ENCODE measurements around the gene CYP46A1.

- TF ChIP-seq POLR2AphosphoS2 (conservative IDR thresholded peaks at IDR 0.05; ENCODE audit: low read length) = no peak
- no peak for TF ChIP-seq RFX5 (IDR thresholded peaks at IDR 0.05)
- no peak for TF ChIP-seq SREBF2 (IDR thresholded peaks at IDR 0.05)
- no peak for TF ChIP-seq MYC (IDR thresholded peaks at IDR 0.05; ENCODE audit: borderline replicate concordance, low read length)
- TF ChIP-seq, protein P1, sequence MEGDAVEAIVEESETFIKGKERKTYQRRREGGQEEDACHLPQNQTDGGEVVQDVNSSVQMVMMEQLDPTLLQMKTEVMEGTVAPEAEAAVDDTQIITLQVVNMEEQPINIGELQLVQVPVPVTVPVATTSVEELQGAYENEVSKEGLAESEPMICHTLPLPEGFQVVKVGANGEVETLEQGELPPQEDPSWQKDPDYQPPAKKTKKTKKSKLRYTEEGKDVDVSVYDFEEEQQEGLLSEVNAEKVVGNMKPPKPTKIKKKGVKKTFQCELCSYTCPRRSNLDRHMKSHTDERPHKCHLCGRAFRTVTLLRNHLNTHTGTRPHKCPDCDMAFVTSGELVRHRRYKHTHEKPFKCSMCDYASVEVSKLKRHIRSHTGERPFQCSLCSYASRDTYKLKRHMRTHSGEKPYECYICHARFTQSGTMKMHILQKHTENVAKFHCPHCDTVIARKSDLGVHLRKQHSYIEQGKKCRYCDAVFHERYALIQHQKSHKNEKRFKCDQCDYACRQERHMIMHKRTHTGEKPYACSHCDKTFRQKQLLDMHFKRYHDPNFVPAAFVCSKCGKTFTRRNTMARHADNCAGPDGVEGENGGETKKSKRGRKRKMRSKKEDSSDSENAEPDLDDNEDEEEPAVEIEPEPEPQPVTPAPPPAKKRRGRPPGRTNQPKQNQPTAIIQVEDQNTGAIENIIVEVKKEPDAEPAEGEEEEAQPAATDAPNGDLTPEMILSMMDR (IDR thresholded peaks at IDR 0.05) = no peak
- TF ChIP-seq MAX (IDR thresholded peaks at IDR 0.05) = no peak
These were observed 34.9 kb upstream of the CYP46A1 start for GRCh38 chr14:99649219-99649618.
